ENCODE data around the gene HABP2. TPM values are rescaled to one million over a fixed set of nuclear protein-coding genes. Genes with fewer than 3 reads are reported as not detected.

The HABP2 gene
- total and polyA plus RNA-seq, 2 experiments from 2014 or later = not detected

- Histone ChIP-seq H3K4me3 (no peak overlapping the region), H4K20me1 (replicated peaks; ENCODE audit: insufficient read depth) (no peaks in the 10 kb centered on the region), H3K9me2 (ENCODE audit: insufficient read depth) (no peaks in the 10 kb centered on the region), H3K27me3 (ENCODE audit: insufficient read depth) (no peaks in the 10 kb centered on the region), H3F3A (replicated peaks; ENCODE audit: low read depth) (no peaks in the 10 kb centered on the region), H3K36me3 (ENCODE audit: insufficient read depth) (no peaks in the 10 kb centered on the region), H3K4me1 (ENCODE audit: insufficient read depth) (no peaks in the 10 kb centered on the region), H2AFZ (no peak overlapping the region), H3K79me2 (replicated peaks; ENCODE audit: insufficient read depth) (no peaks in the 10 kb centered on the region), H3K27ac (ENCODE audit: low read depth) (no peak overlapping the region), H3K4me2 (no peak overlapping the region)
- TF ChIP-seq STAT1 (IDR thresholded peaks at IDR 0.05; ENCODE audit: unreplicated experiment) = no peak
- no peak for TF ChIP-seq ZNF114 (CRISPR knock-in tag; IDR thresholded peaks at IDR 0.05)
- no peak for TF ChIP-seq ZNF331 (CRISPR knock-in tag; IDR thresholded peaks at IDR 0.05; ENCODE audit: low read depth)
- TF ChIP-seq EZH2phosphoT487 (IDR thresholded peaks at IDR 0.05; ENCODE audit: unreplicated experiment) = no peak
- TF ChIP-seq JUNB (IDR thresholded peaks at IDR 0.05; ENCODE audit: unreplicated experiment) = no peak
- no peak for DNase-seq (ENCODE audit: low spot score)
- no peaks in the 10 kb centered on the region for H3K4me1 Mint-ChIP-seq
- H3K36me3 Mint-ChIP-seq (ENCODE audit: low read depth) = no peaks in the 10 kb centered on the region
- H3K9me3 Mint-ChIP-seq = no peaks in the 10 kb centered on the region
- ATAC-seq = peak; percentile 68
- no peak overlapping the region for H3K27ac Mint-ChIP-seq
- peaks cover 4% of the 10 kb centered on the region for H3K27me3 Mint-ChIP-seq (ENCODE audit: insufficient read depth, low read depth, poor library complexity)
- no peak overlapping the region for H3K4me3 Mint-ChIP-seq
Measured at GRCh38 chr10:113594652-113595051, 41.8 kb downstream of the HABP2 start.

DNA sequence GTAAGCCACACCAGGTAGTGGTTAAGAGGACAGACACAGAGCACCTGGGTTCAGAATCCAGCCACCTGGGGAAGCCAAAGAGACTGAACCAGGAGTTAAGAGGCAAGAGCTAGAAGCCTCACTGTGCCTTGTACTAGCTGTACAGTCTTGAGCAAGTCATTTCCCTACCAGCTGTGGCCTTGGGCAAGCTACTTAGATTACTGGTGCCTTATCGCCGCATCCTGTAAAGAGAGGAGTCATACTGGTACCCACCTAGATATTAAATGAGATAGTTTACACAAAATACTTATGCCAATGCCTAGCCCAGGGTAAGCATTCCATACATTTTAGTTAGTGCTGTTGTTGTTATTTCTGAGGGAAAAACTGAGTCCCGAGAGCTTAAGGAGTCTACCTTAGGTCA is 47.7 kb downstream of the HABP2 start:
- no peak overlapping the region for H3K4me3 Mint-ChIP-seq
- Histone ChIP-seq H3K9me2 (ENCODE audit: insufficient read depth) (no peaks in the 10 kb centered on the region), H3K4me3 (no peak overlapping the region), H3K4me1 (ENCODE audit: insufficient read depth) (no peaks in the 10 kb centered on the region), H3K4me2 (no peak overlapping the region), H4K20me1 (replicated peaks; ENCODE audit: insufficient read depth) (no peaks in the 10 kb centered on the region), H3K79me2 (replicated peaks; ENCODE audit: insufficient read depth) (no peaks in the 10 kb centered on the region), H3K36me3 (ENCODE audit: insufficient read depth) (no peaks in the 10 kb centered on the region), H2AFZ (no peak overlapping the region), H3K27ac (ENCODE audit: low read depth) (no peak overlapping the region), H3K27me3 (ENCODE audit: insufficient read depth) (no peaks in the 10 kb centered on the region), H3F3A (replicated peaks; ENCODE audit: low read depth) (no peaks in the 10 kb centered on the region)
- ATAC-seq (no peak), DNase-seq (ENCODE audit: low spot score) (no peak)
- no peaks in the 10 kb centered on the region for H3K9me3 Mint-ChIP-seq
- TF ChIP-seq, protein P1, sequence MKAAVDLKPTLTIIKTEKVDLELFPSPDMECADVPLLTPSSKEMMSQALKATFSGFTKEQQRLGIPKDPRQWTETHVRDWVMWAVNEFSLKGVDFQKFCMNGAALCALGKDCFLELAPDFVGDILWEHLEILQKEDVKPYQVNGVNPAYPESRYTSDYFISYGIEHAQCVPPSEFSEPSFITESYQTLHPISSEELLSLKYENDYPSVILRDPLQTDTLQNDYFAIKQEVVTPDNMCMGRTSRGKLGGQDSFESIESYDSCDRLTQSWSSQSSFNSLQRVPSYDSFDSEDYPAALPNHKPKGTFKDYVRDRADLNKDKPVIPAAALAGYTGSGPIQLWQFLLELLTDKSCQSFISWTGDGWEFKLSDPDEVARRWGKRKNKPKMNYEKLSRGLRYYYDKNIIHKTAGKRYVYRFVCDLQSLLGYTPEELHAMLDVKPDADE (IDR thresholded peaks at IDR 0.05) = no peak
- TF ChIP-seq POLR2AphosphoS5 (IDR thresholded peaks at IDR 0.05; ENCODE audit: low read depth) = no peak
- TF ChIP-seq, protein P2, sequence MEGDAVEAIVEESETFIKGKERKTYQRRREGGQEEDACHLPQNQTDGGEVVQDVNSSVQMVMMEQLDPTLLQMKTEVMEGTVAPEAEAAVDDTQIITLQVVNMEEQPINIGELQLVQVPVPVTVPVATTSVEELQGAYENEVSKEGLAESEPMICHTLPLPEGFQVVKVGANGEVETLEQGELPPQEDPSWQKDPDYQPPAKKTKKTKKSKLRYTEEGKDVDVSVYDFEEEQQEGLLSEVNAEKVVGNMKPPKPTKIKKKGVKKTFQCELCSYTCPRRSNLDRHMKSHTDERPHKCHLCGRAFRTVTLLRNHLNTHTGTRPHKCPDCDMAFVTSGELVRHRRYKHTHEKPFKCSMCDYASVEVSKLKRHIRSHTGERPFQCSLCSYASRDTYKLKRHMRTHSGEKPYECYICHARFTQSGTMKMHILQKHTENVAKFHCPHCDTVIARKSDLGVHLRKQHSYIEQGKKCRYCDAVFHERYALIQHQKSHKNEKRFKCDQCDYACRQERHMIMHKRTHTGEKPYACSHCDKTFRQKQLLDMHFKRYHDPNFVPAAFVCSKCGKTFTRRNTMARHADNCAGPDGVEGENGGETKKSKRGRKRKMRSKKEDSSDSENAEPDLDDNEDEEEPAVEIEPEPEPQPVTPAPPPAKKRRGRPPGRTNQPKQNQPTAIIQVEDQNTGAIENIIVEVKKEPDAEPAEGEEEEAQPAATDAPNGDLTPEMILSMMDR (conservative IDR thresholded peaks at IDR 0.05; ENCODE audit: low read depth in 2 of 2) = no peak
- no peaks in the 10 kb centered on the region for H3K36me3 Mint-ChIP-seq (ENCODE audit: low read depth)
- peaks cover 14% of the 10 kb centered on the region for H3K27me3 Mint-ChIP-seq (ENCODE audit: insufficient read depth, low read depth, poor library complexity)
- no peak overlapping the region for H3K27ac Mint-ChIP-seq
- no peaks in the 10 kb centered on the region for H3K4me1 Mint-ChIP-seq

All from GM23338 (cell line).